Measurements from ENCODE around the gene INHBB. TPM values are rescaled to one million over a fixed set of nuclear protein-coding genes. Genes with fewer than 3 reads are reported as not detected.

Gene INHBB
- total RNA-seq, 4 donors from 2014 or later, result 3.1 to 23.8 (median 13.7) TPM

DNA sequence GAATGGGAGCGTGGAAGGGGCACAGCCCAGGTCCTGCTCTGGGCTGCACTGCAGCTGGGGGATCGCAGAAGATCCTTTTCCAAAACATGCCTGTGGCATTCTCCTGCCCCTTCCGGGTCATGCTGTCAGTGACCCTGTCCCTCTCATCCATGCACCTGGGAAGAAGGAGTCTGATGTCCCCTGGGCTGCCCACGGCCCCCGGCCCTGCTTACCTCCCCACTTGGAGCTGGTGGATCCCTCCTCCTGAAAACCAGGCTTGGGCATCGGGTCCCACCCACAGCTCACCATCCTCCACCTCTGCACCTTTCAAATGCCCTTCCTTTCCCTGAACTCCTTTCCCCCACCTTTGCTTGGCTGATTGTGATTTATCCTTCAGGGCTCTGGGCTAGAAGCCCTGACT lies 11.8 kb downstream of the INHBB start:
- ATAC-seq (no peak), DNase-seq (no peak)
- Histone ChIP-seq H3K4me1 (peaks cover 3 to 10% of the 10 kb centered on the region in 2 donors), H3K27ac (no peak overlapping the region), H3K36me3 (no peaks in the 10 kb centered on the region), H3K9me3 (no peaks in the 10 kb centered on the region), H3K27me3 (no peaks in the 10 kb centered on the region), H3K4me3 (no peak overlapping the region)
- intact Hi-C loops (cut with DNase I; ENCODE audit: low total_unique reads) (no loop called here), in situ Hi-C loops (cut with MboI; ENCODE audit: low sequenced_read_pairs in 4 of 4) (no loop called here)
- TF ChIP-seq POLR2A (IDR thresholded peaks at IDR 0.05), result no peak
- TF ChIP-seq, protein P1, sequence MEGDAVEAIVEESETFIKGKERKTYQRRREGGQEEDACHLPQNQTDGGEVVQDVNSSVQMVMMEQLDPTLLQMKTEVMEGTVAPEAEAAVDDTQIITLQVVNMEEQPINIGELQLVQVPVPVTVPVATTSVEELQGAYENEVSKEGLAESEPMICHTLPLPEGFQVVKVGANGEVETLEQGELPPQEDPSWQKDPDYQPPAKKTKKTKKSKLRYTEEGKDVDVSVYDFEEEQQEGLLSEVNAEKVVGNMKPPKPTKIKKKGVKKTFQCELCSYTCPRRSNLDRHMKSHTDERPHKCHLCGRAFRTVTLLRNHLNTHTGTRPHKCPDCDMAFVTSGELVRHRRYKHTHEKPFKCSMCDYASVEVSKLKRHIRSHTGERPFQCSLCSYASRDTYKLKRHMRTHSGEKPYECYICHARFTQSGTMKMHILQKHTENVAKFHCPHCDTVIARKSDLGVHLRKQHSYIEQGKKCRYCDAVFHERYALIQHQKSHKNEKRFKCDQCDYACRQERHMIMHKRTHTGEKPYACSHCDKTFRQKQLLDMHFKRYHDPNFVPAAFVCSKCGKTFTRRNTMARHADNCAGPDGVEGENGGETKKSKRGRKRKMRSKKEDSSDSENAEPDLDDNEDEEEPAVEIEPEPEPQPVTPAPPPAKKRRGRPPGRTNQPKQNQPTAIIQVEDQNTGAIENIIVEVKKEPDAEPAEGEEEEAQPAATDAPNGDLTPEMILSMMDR (IDR thresholded peaks at IDR 0.05 in 4 of 5, conservative IDR thresholded peaks at IDR 0.05 in 1 of 5), result no peak

- in situ Hi-C loops (cut with MboI; ENCODE audit: low sequenced_read_pairs in 4 of 4), result no loop called here
- intact Hi-C loops (cut with DNase I; ENCODE audit: low total_unique reads), result no loop called here
- Histone ChIP-seq H3K4me1 (peaks cover 3 to 10% of the 10 kb centered on the region in 2 donors), H3K27ac (no peak overlapping the region), H3K4me3 (no peak overlapping the region), H3K27me3 (no peaks in the 10 kb centered on the region), H3K36me3 (no peaks in the 10 kb centered on the region), H3K9me3 (no peaks in the 10 kb centered on the region)
- DNase-seq (no peak), ATAC-seq (no peak)
- TF ChIP-seq, protein P1 (IDR thresholded peaks at IDR 0.05 in 4 of 5, conservative IDR thresholded peaks at IDR 0.05 in 1 of 5), result no peak
- no peak for TF ChIP-seq POLR2A (IDR thresholded peaks at IDR 0.05)
Measured at GRCh38 chr2:120358734-120359465, 13.0 kb downstream of the INHBB start.

- intact Hi-C loops (cut with DNase I; ENCODE audit: low total_unique reads), result no loop called here
- Histone ChIP-seq H3K4me1 (peaks cover 3 to 15% of the 10 kb centered on the region in 2 donors), H3K27me3 (no peaks in the 10 kb centered on the region), H3K4me3 (no peak overlapping the region), H3K36me3 (no peaks in the 10 kb centered on the region), H3K27ac (no peak overlapping the region), H3K9me3 (no peaks in the 10 kb centered on the region)
- no peak for TF ChIP-seq POLR2A (IDR thresholded peaks at IDR 0.05)
- TF ChIP-seq, protein P1 (IDR thresholded peaks at IDR 0.05 in 4 of 5, conservative IDR thresholded peaks at IDR 0.05 in 1 of 5), result no peak
- peak; percentile 80 to 86 for ATAC-seq
- in situ Hi-C loops (cut with MboI; ENCODE audit: low sequenced_read_pairs in 4 of 4), result no loop called here
- DNase-seq, result no peak
Measured at GRCh38 chr2:120360307-120360855, 14.4 kb downstream of the INHBB start.

GRCh38 chr2:120362926-120363325 lies 17.0 kb downstream of the INHBB start:
- in situ Hi-C loops (cut with MboI; ENCODE audit: low sequenced_read_pairs in 4 of 4) (no loop called here), intact Hi-C loops (cut with DNase I; ENCODE audit: low total_unique reads) (no loop called here)
- ATAC-seq (no peak), DNase-seq (no peak)
- Histone ChIP-seq H3K9me3 (no peaks in the 10 kb centered on the region), H3K36me3 (no peaks in the 10 kb centered on the region), H3K27ac (no peak overlapping the region), H3K27me3 (no peaks in the 10 kb centered on the region), H3K4me3 (no peak overlapping the region), H3K4me1 (peaks cover 3 to 15% of the 10 kb centered on the region in 2 donors)
- no peak for TF ChIP-seq POLR2A (IDR thresholded peaks at IDR 0.05)
- TF ChIP-seq, protein P1 (IDR thresholded peaks at IDR 0.05 in 4 of 5, conservative IDR thresholded peaks at IDR 0.05 in 1 of 5), result no peak

Data from gastrocnemius medialis (tissue), 4 donors.